IPS-11a (cell line): ENCODE measurements around the gene SLC13A4.
"Not testable (repeated sequence)": the region's sequence is repeated elsewhere in the genome, so short reads cannot be mapped to it uniquely, and the experiment has no call there.

Experiments
- H3K4me3 ChIP-seq: one replicate; pipeline ENCODE4 v1.5.1; 2013; ENCODE audit warnings: low read depth, low read length, control low read depth

SLC13A4 gene

DNA sequence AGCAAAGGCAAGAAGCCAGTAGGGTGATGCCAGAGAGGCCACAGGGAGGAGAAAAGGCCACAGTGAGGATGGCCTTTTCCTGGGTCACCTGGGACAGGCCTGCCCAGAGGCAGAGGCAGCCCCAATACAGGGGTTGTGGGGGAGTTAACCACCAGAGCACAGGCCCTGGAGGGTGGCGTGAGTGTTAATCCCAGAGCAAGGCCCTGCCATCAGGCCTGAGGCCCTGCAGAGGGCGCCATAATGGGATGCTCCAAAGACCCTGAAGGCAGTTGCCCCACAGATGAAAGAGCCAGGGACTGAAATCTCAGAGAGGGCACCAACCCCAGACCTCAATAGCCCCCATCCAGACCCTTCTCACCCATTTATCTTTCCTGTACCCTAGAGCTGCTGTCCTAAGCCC, 23.9 kb downstream of the SLC13A4 start:
- H3K4me3 ChIP-seq: no peak overlapping the region

DNA sequence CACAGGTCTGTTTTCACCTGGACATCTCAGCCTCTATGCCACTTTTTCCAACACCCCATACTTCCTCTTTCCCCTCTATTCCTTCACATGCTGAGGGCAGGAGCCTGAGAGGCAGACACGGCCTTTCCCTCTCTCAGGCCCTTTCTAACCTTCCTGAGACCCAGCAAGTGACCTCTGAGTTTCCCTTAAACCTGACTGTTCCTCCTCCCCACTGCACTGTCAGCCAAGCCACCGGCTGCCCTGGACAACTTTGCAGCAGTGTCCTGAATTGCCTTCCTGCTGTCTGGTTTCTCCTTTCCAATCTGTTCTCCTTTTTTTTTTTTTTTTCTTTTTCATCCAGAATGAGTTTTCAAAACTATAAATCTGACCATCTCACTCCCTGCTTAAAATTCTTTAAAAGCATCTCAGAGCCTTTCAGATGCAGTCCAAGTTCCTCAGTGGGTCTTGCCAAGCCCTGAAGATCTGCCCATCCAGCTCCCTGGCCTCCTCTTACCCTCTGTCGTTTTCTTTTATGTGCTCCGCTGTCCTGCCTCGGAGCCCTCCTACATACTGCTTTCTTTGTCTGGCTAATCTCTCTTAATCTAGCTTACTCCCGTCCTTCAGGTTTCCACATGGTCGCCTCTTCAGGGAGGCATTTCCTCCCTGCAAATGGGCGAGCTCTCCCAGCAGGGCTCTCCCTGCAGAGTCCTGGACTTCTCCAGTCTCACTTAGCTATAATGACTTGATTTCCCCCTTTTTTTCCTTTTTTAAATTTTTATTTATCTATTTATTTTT, 30.5 kb downstream of the SLC13A4 start:
- H3K4me3 ChIP-seq: no peak overlapping the region

DNA sequence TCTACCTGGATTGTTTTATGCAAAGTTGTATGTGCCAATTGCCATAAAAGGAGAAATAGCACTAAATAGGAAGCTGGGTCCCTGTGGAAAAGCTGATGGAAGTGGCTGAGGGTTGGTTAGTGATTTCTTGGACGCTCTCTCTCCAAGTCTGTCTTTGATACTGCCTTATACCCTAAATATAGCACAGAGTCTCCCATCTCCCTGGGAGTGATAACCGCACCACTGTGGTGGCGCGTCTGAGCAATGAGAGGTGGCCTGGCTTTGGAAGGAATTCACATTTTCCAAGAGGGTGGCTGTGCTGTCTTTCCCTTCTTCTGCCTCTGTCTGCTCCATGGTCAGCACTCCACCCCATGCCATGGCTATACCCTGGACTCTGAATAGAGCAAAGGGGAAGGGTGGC, 34.4 kb downstream of the SLC13A4 start:
- no peak overlapping the region for H3K4me3 ChIP-seq

DNA sequence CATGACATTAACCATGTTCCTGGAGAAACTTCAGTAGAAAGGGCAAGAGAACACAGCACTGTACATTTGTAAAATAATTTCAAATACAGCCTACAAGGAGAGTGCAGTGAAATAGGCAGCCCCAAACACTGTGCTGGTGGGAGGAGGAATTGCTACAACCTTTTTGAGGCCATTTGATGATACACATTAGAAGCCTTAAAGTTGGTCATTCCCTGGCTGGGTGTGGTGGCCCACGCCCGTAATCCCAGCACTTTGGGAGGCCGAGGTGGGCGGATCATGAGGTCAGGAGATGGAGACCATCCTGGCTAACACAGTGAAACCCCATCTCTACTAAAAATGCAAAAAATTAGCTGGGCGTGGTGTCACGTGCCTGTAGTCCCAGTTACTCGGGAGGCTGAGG, 35.4 kb downstream of the SLC13A4 start:
- not testable (repeated sequence) for H3K4me3 ChIP-seq

DNA sequence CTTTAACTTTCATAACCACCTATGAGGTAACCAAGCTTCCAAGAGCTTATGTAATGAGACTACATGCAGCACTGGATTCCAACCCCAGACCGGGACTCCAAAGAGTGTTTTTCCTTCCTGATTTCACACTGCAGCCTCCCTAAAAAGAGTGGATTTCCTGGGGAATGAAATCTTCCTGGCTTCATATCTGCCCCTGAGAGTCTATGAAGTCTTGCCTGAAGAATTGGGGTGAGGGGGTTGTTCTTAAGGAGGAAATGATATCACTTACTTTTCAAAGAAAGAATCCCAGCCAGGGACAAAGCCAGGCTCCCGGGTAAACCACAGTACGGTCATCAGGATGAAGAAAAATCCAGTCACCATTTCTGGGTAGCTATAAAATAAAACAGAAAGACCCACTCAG, 35.9 kb downstream of the SLC13A4 start:
- no peak overlapping the region for H3K4me3 ChIP-seq

DNA sequence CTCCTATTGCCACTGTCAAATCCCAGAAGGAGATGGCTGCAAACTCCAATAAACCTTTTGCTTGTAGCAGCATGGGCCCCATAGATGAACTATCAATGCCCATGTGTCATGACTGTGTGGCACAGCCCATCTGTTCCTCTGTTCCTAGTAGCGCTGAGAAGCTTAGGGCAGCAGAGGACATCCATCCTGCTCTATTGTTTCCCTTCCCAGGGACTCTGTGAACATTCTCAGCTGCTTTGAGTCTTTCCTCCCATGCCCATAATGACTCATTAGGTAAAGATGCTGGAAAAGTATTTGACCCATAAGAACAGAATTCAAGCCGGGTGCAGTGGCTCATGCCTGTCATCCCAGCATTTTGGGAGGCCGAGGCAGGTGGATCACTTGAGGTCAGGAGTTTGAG, 37.4 kb downstream of the SLC13A4 start:
- H3K4me3 ChIP-seq: no peak overlapping the region

DNA sequence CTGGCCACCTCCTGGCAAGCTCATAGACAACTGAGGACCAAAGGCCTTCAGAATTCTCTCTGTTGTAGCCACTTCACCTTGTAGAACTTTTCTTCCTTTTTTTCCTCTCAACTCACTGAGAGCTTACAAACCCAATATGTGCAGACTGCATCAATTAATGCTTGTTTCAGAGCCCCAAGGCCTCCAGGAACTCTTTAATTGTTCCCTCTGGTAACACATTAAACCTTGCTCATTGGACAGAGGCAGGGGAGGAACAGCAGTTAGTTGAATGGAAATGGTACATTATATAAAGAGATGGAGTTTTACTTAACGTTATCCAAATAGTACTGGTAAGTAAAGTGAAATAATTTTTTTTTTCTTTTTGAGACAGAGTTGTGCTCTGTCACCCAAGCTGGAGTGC, 40.5 kb downstream of the SLC13A4 start:
- no peak overlapping the region for H3K4me3 ChIP-seq

DNA sequence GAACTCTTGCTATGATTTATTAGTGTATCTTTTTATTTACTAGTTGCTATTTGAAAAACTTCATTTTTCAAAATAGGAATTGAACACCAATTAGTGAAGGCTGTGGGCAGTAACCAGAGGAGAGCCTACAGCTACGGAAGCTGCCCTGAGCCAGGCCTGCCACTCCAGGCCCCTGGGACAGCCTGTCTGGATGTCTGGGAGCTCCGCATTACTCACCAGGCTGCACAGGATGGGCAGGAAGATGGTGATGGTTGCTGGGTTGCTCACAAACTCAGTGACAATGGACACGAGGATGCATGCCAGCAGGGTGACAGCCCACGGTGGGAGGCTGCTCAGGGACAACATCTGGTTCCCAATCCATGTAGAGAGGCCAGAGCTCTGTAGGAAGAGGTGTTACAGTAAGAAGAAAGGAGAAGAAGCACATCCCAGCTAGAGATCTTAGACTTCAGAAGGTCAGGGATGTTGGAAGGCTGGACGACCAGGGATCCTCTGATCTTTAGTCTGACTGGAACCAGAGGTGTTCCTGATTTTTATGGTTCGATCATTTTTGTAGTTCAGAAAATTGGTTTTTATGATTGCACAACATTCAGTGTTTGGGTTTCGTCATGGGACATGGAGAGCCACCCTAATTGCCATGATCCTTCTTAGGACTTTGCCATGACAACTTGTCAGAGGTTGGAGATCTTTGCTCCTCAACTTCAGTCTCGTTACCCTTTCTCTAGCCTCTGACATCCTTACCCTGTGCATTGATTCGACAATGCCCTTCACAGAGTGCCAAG, 42.5 kb downstream of the SLC13A4 start:
- H3K4me3 ChIP-seq: no peak overlapping the region

DNA sequence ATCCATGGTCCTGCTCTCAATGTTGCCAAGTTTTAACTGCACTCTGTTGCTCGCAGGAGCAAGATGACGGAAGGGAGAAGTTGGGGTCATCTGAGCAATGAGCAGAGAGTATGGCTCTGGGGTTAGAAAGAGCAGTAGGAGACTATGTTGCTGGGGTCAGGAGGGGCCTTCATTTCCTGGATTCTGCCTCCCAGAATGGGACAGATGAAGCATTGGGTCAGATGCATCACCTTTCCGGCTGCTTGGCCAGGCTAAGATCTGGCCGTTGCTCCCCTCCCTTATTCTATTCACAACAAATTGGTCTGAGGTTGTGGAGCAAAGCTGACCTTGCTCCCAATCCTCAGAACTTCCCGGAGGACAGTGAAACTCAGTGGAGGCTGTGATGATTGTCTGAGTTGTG, 43.3 kb downstream of the SLC13A4 start:
- no peak overlapping the region for H3K4me3 ChIP-seq

DNA sequence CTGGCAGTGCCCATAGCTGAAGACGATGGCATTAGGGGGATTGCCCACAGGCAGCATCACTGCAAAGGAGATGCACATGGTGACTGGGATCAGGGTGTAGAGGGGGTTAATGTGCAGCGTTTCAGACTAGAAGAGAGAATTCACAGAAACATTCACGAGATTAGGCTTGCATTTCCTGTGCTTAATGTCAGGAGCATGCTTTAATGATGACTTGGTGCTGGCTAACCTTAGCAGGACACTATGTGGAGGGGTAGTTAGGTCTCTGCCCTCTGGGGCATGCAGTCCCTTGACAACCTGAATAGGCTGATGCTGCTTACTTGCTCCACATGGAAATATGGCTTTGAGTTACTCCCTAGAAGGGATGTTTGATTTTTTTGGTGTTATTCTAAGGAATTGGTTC, 43.9 kb downstream of the SLC13A4 start:
- H3K4me3 ChIP-seq: no peak overlapping the region

DNA sequence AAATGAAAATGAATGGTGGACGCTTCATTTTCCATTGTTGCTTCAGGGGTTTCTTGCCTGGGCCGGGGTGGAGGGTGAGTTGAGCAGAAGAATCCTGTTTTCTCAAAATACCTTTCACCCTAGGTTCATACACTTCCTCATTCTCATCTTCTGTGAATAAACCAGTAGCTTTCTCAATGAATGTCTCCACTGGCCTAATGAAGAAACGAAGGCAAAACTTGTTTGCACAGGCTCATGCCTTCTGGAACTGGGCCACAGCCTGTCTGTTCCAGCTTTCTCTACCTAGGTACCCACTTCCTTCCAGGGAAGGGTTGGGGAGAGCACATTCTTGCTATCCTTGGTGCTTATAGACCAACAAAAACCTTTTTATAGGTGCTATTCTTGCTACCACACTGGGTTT, 44.4 kb downstream of the SLC13A4 start:
- H3K4me3 ChIP-seq: no peak overlapping the region

DNA sequence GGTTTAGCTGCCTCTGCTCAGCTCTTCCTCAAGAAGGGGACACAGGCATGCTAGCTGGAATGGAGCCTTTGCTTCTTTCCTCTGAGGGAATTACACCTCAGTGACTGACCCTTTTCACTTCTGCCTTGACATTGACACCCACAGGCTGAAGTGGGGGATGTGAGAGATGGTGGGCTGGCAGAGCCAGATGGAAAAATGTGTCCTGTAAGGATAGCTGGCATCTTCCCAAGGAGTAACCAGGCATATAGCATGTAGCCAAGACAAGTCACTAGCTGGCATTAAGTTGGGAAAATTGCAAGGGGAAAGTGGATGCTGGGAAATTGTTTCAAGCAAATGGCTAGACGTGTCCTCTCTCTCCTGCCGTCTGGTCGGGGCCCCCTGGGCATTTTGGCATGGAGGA, 45.8 kb downstream of the SLC13A4 start:
- no peak overlapping the region for H3K4me3 ChIP-seq

DNA sequence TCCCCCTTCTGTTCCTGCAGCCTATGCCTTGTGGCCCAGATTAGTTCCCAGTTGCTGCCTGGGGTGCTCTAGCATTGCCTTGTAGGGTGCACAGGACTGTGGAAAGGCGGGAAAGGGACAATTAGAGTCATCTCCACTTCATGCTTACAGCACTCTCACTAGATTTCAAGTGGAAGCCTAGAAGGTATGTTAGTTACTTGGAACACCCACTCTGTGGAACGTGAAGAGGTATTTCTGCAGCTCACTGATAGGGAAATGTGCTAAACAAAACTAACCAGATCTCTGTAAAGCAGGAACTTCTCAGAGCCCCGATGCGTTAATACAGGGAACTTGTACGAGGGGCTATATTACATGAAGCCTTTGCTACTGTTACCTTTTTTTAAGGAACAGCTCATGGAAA, 46.2 kb downstream of the SLC13A4 start:
- no peak overlapping the region for H3K4me3 ChIP-seq

DNA sequence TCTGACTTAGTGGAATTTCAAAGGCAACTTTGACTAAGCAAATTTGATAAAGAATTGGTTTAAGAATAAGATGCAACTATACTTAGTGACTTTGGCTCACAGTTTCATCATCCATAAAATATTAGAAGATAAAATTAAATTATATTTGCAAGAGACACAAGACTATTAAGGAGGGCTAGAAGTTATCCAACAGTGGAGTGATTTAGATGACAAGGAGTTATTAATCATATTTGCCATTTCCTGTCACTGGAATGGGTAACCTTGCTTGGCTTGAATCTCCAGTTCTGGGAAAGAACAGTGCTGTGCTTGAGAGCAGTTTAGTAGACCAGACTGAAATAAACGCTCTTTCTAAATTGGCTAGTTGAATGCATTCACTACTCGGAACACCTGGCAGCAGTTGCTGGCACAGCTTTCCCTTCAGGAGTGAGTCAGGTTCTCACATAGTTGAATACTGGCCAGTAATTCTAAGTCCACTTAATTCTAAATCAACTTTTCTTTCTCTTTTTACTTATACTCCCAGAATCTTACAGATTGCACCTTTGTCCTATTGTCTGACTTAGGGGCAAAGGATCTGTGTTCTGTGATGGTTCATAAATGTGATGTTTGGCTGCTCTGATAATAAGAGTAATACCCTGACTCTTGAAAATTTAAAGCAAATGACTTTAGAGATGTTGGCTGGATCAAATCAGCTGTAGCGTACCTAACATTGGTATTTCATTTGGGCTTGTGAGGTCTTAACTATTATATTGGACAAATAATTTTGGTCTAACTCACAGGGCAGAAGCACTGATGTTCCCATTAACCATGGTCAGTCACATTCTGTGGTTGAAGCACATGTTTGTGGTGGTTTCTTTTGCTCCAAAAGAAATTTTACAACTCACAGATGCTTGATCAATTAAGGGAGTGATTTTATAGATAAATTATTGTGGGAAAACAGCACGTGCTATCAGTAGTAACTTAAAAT, 49.1 kb downstream of the SLC13A4 start:
- no peak overlapping the region for H3K4me3 ChIP-seq

DNA sequence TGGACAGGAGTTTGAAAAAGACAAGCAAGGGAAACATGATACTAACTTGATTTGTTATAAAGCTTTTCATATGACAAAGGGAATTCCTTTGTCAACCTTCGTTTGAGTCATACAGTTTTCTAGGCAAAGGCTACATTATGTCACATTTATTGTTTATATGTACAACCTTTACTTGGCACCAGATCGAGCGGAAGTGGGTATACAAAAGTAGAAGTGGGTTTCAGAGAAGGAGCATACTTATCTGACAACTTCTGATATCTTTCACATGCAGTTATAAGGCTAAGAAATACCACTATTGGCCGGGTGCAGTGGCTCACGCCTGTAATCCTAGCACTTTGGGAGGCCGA, 54.7 kb downstream of the SLC13A4 start:
- no peak overlapping the region for H3K4me3 ChIP-seq

DNA sequence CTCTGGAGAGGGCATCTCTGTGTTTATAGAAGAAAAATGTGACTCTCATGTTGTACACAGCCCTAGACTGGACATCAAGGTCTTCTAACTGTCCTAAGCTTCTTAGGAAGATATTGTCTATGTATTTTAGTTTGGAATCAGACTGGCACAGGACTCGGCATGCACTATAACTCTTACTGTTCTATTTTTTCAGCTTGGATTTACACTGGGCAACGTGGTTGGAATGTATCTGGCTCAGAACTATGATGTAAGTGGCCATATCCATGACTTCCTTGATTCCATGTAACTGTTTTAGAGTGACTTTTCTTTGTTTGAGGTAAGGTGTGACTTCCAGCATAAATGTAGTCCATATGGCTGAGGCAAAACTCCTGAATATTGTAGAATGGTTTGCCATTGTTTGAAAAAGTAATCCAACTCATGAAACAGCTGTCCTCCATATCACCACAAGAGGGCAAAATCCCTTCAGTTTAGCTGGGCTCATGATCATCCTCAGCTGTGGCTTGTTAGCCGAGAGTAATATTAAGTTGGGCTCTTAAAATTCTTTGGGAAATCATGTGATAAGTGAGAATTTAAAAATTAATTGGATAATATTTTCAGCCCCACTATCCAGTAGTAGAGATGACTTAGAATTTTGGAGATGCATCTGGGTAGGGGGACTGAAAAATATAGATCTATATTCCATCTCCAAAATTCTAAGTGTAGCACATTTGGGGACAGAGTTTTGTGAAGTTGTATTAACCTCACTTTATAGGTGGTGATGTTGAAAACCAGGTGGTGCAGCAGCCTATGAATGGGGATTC, 55.2 kb downstream of the SLC13A4 start:
- H3K4me3 ChIP-seq: no peak overlapping the region

DNA sequence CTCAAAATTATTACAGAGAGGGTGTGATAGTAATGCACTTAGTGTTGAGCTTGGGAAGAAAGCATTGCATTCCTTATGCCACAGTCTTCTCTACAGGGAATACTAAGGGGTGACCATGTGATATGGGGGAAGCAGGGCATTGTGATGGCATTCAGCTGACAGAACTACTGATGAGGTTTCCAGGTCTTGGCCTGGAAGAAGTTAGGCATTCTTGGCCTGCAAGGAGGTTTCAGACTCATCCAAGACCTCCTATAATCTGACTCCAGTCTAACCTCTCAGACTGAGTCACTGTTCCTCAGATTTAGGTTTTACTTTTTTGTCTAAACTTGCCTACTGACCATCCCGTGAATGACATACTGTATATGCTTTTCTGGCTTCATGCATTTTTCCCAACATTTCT, 57.8 kb downstream of the SLC13A4 start:
- no peak overlapping the region for H3K4me3 ChIP-seq

DNA sequence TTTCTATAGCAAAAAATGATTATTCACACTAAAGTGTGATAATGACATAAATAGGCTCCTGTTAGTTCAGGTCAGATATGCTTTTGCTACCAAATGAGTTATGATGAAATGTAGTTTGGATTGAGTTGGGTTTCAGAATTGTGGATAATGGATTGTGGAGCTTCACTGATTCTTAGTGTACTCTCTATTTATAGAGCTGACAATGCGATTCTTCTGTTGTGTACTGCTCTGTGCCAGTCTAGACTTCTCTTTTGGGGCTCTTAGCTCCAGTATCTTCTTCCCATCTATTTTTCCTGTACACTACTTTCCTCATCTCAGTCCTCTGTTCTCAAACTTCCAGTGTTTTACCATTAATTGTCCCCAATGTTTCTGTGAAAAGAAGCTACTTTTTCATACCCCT, 58.2 kb downstream of the SLC13A4 start:
- no peak overlapping the region for H3K4me3 ChIP-seq

DNA sequence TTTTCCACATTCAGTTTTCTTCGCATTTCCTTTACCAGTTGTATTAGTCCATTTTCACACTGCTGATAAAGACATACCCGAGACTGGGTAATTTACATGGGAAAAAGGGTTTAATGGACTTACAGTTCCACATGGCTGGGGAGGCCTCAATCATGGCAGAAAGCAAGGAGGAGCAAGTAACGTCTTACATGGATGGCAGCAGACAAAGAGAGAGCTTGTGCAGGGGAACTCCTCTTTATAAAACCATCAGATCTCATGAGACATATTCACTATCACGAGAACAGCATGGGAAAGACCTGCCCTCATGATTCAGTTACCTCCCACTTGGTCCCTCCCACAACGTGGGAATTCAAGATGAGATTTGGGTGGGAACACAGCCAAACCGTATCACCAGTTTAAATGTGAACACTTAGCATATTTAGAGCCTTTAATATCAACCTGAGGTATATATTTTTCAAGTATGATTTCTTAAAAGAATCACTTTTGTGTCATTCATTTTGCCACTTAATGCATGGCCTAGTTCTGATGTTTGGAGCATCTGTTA, 59.1 kb downstream of the SLC13A4 start:
- not testable (repeated sequence) for H3K4me3 ChIP-seq

DNA sequence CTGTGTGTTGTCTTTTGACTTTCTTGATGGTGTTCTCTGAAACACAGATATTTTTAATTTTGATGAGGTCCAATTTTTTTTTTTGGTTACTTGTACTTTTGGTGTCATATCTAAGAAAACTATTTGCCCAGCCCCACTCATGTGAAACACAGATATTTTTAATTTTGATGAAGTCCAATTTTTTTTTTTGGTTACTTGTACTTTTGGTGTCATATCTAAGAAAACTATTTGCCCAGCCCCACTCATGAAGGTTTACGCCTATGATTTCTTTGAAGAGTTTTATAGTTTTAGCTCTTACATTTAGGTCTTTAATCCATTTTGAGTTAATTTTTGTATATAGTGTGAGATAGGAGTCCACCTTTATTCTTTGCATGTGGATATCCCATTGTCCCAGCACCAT, 60.4 kb downstream of the SLC13A4 start:
- H3K4me3 ChIP-seq: not testable (repeated sequence)
